Breast epithelium (tissue), 4 donors: ENCODE results near the gene HAPLN3. TPM values are rescaled to one million over a fixed set of nuclear protein-coding genes. Genes with fewer than 3 reads are reported as not detected.
A peak's percentile ranks its signal among the peaks of the same experiment; 100 is the strongest.

Experiments used
- DNase-seq, 2 donors: peaks; one replicate each; pipeline ENCODE4 v3.0.0-alpha.2; 2019; ENCODE audit warnings: low spot score in 2 of 2
- H3K27ac ChIP-seq, 2 donors: fragments of 200-600 bp; sonication (generic) in 1 of 2; one replicate each; pipeline ENCODE4 v1.5.1; 2016 to 2019; ENCODE audit warnings: mild to moderate bottlenecking in 1 of 2
- H3K27me3 ChIP-seq, 2 donors: fragments of 200-600 bp; sonication (generic) in 1 of 2; one replicate each; pipeline versions ENCODE4 v1.5.1 to v1.6.0; 2017 to 2019; ENCODE audit warnings: control low read depth in 1 of 2, mild to moderate bottlenecking in 1 of 2
- H3K36me3 ChIP-seq: fragments of 200-600 bp; one replicate; pipeline ENCODE4 v1.5.1; 2019
- H3K4me1 ChIP-seq, 2 donors: fragments of 200-600 bp; sonication (generic); one replicate each; pipeline ENCODE4 v1.5.1; 2016 to 2019; ENCODE audit warnings: control low read depth in 1 of 2
- H3K4me3 ChIP-seq, 3 donors: fragments of 200-600 bp; sonication (generic); 1 replicate in 2 of 3; 2 replicates in 1 of 3; pipeline ENCODE4 v1.5.1; 2016 to 2019; ENCODE audit warnings: mild to moderate bottlenecking in 3 of 3, moderate library complexity in 2 of 3
- H3K9me3 ChIP-seq, 2 donors: fragments of 200-600 bp; sonication (generic) in 1 of 2; one replicate each; pipeline ENCODE4 v1.5.1; 2016 to 2019; ENCODE audit warnings: control low read depth in 1 of 2
- POLR2A ChIP-seq: fragments of 450-650 bp; IDR thresholded peaks from one replicate; pipeline ENCODE4 v1.6.1; 2016; ENCODE audit warnings: antibody characterized with exemption, mild to moderate bottlenecking, moderate library complexity
- POLR2AphosphoS5 ChIP-seq, 3 donors: sonication (generic); formaldehyde crosslinking; IDR thresholded peaks; one replicate each; pipeline ENCODE4 v1.6.1; 2017; ENCODE audit warnings: antibody characterized with exemption in 3 of 3
- intact Hi-C: fragments of 100-400 bp; cut with DNase I; formaldehyde crosslinking; loops from one replicate; pipeline ENCODE4 v1.15.1; 2023; ENCODE audit warnings: low total_unique reads
- total RNA-seq, 3 donors: library from RNA; depleted of rRNA; stranded (reverse); fragments of >200 nt; gene quantifications; one replicate each; pipeline ENCODE4 v1.1.0, GENCODE V29; 2016
- TF ChIP-seq, protein P1 (sequence below), 3 donors: fragments of 450-650 bp; IDR thresholded peaks; one replicate each; pipeline ENCODE4 v1.5.1; 2016 to 2017; ENCODE audit warnings: antibody characterized with exemption in 3 of 3, mild to moderate bottlenecking in 3 of 3, moderate library complexity in 3 of 3

Gene HAPLN3
- total RNA-seq, 3 donors from 2014 or later, result 3.4 to 24.6 (median 11.1) TPM

DNA sequence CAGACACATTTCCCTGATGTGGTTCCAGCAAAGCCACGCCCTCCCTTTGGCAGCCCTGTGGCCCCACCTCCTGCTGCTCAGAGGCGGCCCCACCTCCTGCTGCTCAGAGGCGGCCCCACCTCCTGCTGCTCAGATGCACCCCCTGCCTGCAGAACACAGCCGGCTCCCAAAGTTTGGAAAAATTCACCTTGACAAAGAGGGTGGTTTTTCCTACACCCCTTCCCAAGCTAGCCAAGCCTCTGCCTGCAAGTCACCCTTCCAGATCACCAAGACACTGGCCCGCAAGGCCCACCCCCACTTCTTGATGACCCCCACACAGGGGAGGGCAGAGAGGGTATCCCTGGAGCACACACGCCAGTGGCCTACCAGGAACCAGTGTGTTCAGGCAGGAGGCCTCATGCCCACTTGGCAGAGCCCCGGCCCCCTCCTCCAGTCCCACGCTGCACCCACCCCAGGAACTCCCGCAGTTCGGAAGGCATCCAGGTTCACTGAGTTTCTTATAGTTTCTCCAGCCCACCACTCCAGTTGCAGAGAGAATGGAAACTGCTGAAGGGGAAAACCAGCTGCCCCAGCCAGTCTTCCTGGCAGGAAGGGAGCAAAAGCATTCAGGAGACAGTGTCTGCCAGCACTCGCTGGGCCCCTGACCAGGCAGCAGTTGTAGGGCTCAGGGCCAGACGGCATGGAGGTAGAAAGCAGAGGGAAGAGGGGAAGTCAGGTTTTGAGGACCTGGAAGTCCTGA lies 2.3 kb upstream of the HAPLN3 start:
- TF ChIP-seq POLR2AphosphoS5 (IDR thresholded peaks at IDR 0.05) (no peak), POLR2A (no peak)
- TF ChIP-seq, protein P1, sequence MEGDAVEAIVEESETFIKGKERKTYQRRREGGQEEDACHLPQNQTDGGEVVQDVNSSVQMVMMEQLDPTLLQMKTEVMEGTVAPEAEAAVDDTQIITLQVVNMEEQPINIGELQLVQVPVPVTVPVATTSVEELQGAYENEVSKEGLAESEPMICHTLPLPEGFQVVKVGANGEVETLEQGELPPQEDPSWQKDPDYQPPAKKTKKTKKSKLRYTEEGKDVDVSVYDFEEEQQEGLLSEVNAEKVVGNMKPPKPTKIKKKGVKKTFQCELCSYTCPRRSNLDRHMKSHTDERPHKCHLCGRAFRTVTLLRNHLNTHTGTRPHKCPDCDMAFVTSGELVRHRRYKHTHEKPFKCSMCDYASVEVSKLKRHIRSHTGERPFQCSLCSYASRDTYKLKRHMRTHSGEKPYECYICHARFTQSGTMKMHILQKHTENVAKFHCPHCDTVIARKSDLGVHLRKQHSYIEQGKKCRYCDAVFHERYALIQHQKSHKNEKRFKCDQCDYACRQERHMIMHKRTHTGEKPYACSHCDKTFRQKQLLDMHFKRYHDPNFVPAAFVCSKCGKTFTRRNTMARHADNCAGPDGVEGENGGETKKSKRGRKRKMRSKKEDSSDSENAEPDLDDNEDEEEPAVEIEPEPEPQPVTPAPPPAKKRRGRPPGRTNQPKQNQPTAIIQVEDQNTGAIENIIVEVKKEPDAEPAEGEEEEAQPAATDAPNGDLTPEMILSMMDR (IDR thresholded peaks at IDR 0.05), result peak in 2 of 3 donors; percentile 38 to 50
- Histone ChIP-seq H3K27me3 (no peaks in the 10 kb centered on the region), H3K4me3 (peak overlapping the region in 2 of 3 donors; percentile 6 to 31), H3K4me1 (peaks cover 4 to 16% of the 10 kb centered on the region in 2 donors), H3K36me3 (no peaks in the 10 kb centered on the region), H3K9me3 (no peaks in the 10 kb centered on the region), H3K27ac (peak overlapping the region; percentile 77 to 82)
- DNase-seq, result peak; percentile 78 to 89
- intact Hi-C loops, result no loop called here

DNA sequence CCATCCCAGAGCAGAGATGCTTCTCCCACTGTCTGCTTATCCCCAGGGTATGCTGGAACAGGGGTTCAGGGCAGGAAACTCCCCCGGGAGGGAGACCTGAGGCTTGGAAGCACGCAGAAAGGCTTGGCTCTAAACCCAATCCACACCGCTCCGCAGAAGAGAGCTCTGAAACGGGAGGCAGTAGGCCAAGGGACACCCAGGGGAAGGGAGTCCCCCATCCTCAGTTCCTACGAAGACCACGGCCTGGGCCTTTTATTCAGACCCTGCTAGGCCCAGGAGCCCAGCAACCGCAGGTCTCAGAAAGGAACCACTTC lies 1.8 kb upstream of the HAPLN3 start:
- Histone ChIP-seq H3K4me1 (peaks cover 4 to 16% of the 10 kb centered on the region in 2 donors), H3K27me3 (no peaks in the 10 kb centered on the region), H3K36me3 (no peaks in the 10 kb centered on the region), H3K4me3 (peak overlapping the region in 2 of 3 donors; percentile 6 to 31), H3K27ac (peak overlapping the region; percentile 77 to 82), H3K9me3 (no peaks in the 10 kb centered on the region)
- no peak for DNase-seq
- TF ChIP-seq POLR2AphosphoS5 (IDR thresholded peaks at IDR 0.05), result no peak
- intact Hi-C loops, result no loop called here

- Histone ChIP-seq H3K27ac (peak overlapping the region; percentile 77 to 82), H3K4me3 (no peak overlapping the region), H3K9me3 (no peaks in the 10 kb centered on the region), H3K27me3 (no peaks in the 10 kb centered on the region), H3K4me1 (peaks cover 4 to 16% of the 10 kb centered on the region in 2 donors), H3K36me3 (no peaks in the 10 kb centered on the region)
- no peak for DNase-seq
- TF ChIP-seq POLR2A (no peak), POLR2AphosphoS5 (IDR thresholded peaks at IDR 0.05) (no peak)
- TF ChIP-seq, protein P1 (IDR thresholded peaks at IDR 0.05), result no peak
- intact Hi-C loops, result no loop called here
Observed at GRCh38 chr15:88896333-88897033, 1.1 kb upstream of the HAPLN3 start.

DNA sequence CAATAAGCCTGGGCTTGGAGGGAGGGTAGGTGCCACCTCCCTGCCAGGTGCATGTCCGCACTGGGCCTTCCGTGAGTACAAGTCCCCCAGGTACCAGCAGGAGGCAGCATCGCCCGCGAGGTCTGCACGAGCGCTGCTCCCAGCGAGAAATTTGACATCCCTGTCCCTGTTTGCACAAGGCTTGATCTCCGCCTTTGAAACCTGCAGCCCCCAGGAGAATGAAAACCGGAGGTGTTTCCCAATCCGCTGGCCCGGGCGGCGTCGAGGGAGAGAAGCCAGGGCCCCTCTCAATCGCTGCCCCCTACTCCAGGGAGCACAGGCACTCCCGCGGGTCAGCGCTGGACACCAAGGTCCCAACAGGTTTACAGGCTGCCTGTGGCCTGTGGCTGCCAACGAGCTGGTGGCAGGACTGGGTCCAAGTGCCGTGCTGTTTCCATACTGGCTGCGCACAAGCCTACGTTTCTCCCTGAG lies 961 bp downstream of the HAPLN3 start:
- peak; percentile 65 to 66 for DNase-seq
- intact Hi-C loops, result no loop called here
- no peaks in the 10 kb centered on the region for H3K36me3 ChIP-seq
- H3K27ac ChIP-seq, result peak overlapping the region in 1 of 2 donors; percentile 58
- TF ChIP-seq, protein P1 (IDR thresholded peaks at IDR 0.05), result peak; percentile 6 to 61 (median 57)
- no peak for TF ChIP-seq POLR2A
- no peak for TF ChIP-seq POLR2AphosphoS5 (IDR thresholded peaks at IDR 0.05)
- peak overlapping the region; percentile 49 to 87 (median 59) for H3K4me3 ChIP-seq
- peaks cover 4 to 16% of the 10 kb centered on the region in 2 donors for H3K4me1 ChIP-seq
- no peaks in the 10 kb centered on the region for H3K9me3 ChIP-seq
- H3K27me3 ChIP-seq, result no peaks in the 10 kb centered on the region

DNA sequence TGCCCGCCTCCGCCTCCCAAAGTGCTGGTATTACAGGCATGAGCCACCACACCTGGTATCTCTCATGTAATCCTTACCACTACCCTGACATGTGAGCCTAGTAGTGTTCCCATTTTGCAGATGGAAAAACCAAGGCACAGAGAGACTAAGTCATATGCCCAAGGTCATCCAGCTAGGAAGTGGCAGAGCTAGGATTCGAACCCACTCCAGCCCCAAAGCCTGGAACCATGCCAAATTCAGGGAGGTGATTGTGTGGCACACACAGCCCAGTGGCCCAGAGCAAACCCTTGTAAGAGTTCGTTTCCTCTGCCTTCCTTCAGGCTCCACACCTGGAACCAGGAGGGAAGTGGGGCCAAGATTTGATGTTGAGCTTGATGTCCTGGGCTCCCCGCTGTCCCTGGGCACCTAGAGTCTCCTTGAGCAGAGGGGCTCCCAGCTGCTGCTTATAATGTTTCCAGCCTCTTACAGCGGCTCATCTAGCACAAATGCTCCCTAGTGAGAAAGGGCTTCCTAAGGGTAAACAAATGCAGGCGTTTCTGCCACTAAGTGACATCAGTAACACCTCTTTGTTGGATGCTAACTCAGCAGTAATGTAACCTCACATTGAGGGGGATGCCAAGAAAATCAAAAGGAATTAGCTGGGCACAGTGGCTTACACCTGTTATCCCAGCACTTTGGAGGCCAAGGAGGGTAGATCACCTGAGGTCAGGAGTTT lies 3.6 kb downstream of the HAPLN3 start:
- no peak for DNase-seq
- TF ChIP-seq POLR2AphosphoS5 (IDR thresholded peaks at IDR 0.05) (no peak), POLR2A (no peak)
- TF ChIP-seq, protein P1 (IDR thresholded peaks at IDR 0.05), result no peak
- intact Hi-C loops, result no loop called here
- no peaks in the 10 kb centered on the region for H3K9me3 ChIP-seq
- H3K27me3 ChIP-seq, result no peaks in the 10 kb centered on the region
- no peak overlapping the region for H3K4me3 ChIP-seq
- H3K4me1 ChIP-seq, result peaks cover 0 to 3% of the 10 kb centered on the region in 2 donors
- no peak overlapping the region for H3K27ac ChIP-seq
- H3K36me3 ChIP-seq, result no peaks in the 10 kb centered on the region
